ENCODE results near the gene MLPH. TPM values are rescaled to one million over a fixed set of nuclear protein-coding genes. Genes with fewer than 3 reads are reported as not detected.
A peak's percentile ranks its signal among the peaks of the same experiment; 100 is the strongest.

Gene MLPH, protein sequence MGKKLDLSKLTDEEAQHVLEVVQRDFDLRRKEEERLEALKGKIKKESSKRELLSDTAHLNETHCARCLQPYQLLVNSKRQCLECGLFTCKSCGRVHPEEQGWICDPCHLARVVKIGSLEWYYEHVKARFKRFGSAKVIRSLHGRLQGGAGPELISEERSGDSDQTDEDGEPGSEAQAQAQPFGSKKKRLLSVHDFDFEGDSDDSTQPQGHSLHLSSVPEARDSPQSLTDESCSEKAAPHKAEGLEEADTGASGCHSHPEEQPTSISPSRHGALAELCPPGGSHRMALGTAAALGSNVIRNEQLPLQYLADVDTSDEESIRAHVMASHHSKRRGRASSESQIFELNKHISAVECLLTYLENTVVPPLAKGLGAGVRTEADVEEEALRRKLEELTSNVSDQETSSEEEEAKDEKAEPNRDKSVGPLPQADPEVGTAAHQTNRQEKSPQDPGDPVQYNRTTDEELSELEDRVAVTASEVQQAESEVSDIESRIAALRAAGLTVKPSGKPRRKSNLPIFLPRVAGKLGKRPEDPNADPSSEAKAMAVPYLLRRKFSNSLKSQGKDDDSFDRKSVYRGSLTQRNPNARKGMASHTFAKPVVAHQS
- 91.0 TPM for total RNA-seq

DNA sequence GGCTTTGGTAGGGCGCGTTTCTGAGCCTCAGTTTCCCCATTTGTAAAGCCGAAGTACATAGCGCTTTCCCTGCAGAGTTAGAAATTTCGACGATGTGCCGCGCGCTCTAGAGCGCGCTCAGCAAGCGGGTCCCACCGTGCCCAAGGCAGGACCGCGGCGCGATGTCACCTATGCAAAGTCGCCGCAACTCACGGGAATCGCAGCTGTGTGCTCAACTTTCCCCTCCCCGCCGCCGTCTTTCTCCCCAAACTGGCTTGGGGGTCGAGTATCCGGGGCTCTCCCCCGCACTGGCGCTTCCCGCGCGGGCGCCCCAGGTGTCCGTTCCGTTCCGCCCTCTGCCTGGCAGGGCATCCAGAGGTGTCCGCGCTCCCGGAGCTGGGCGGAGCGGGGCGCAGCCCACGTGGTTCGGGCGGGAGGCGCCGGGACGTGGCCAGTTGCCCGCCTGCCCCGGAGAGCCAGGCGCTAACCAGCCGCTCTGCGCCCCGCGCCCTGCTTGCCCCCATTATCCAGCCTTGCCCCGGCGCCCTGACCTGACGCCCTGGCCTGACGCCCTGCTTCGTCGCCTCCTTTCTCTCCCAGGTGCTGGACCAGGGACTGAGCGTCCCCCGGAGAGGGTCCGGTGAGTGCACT, at the start of gene MLPH:
Gene MLPH (plus strand): TSS at position 433 of the 630 bp plus-strand sequence. CDS start 6,176 bp downstream, outside the sequence.
- no peaks in the 10 kb centered on the region for H3K36me3 ChIP-seq
- peaks cover 4 to 13% of the 10 kb centered on the region in 2 donors for H3K9me3 ChIP-seq
- H3K4me1 ChIP-seq = peaks cover 11 to 15% of the 10 kb centered on the region in 2 donors
- intact Hi-C loops (cut with DNase I) = no loop called here
- H3K27me3 ChIP-seq = peaks cover 15% of the 10 kb centered on the region
- DNase-seq (ENCODE audit: low spot score in 2 of 2) = no peak
- H3K27ac ChIP-seq = no peak within 1 kb of the TSS
- TF ChIP-seq, protein P1, sequence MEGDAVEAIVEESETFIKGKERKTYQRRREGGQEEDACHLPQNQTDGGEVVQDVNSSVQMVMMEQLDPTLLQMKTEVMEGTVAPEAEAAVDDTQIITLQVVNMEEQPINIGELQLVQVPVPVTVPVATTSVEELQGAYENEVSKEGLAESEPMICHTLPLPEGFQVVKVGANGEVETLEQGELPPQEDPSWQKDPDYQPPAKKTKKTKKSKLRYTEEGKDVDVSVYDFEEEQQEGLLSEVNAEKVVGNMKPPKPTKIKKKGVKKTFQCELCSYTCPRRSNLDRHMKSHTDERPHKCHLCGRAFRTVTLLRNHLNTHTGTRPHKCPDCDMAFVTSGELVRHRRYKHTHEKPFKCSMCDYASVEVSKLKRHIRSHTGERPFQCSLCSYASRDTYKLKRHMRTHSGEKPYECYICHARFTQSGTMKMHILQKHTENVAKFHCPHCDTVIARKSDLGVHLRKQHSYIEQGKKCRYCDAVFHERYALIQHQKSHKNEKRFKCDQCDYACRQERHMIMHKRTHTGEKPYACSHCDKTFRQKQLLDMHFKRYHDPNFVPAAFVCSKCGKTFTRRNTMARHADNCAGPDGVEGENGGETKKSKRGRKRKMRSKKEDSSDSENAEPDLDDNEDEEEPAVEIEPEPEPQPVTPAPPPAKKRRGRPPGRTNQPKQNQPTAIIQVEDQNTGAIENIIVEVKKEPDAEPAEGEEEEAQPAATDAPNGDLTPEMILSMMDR (IDR thresholded peaks at IDR 0.05) = no peak
- H3K4me3 ChIP-seq = peak within 1 kb of the TSS; percentile 46 to 57

DNA sequence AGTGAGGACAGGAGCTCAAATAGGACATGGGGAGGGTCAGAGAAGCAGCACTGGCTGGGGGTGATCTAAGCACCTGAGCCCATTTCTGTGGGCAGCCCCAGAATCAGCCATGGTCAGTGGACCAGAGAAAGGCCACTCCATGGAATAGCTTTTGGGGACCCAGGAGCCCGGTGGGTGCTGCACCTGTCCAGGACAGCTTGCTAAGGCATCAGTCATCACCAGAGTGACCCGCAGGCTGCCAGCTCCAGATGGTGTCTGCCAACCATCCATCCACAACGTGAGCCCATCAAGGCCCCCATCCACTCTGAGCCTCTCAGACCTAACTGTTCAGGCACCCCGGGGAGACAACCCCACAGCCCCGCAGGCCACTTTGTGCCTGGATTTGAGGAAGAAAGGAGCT, 49.5 kb upstream of the MLPH start:
- intact Hi-C loops (cut with DNase I) = loop anchor here (2.0 kb wide), 1 partner anchor 19 kb away; no protein-coding TSS in a partner anchor
- H3K4me3 ChIP-seq = no peak overlapping the region
- DNase-seq (ENCODE audit: low spot score in 2 of 2) = no peak
- no peaks in the 10 kb centered on the region for H3K9me3 ChIP-seq
- TF ChIP-seq, protein P1 (IDR thresholded peaks at IDR 0.05) = no peak
- H3K27ac ChIP-seq = peak overlapping the region; percentile 41 to 78
- H3K36me3 ChIP-seq = no peaks in the 10 kb centered on the region
- H3K4me1 ChIP-seq = peaks cover 11 to 33% of the 10 kb centered on the region in 2 donors
- H3K27me3 ChIP-seq = no peaks in the 10 kb centered on the region

DNA sequence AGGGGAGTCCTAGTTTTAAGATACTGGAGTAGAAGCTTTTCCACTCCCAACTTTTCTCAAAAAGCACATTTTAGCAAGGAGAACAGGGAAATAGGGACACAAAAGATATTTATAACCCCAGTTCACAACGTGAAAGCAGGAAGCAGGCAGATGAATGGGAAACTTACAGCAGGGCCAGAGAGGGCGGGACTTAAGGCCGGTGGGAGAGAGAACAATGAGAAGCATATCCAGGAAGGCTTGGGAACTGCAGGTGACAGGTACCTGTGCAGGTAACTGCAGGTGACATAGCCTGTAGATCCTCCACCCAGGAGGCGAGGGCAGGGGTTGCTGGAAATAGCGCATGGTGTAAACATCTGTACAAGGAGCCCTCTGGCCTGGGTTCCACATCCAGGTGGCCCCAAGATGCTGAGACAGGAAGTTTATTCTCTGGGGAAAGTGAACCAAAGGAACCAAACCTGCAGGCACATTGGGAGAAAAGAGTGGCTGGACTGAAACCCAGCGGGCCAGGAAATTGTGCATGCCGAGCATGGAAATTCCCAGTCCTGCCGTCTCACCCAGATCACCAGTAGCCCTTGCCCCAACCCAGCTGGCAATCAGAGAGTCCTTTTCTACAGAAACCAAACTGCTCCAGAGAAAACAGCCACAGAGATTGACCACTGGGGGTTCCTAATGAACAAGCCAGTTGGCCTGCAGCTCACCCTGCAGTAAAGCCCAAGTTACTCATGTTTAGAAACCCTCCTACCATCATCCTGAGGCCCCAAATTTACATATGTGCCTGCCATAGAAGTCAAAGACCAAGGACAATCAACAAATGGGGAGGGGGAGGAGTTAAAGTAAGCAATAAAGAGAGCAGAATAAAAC, 48.7 kb upstream of the MLPH start:
- Histone ChIP-seq H3K4me1 (peaks cover 11 to 33% of the 10 kb centered on the region in 2 donors), H3K9me3 (no peaks in the 10 kb centered on the region), H3K27ac (peak overlapping the region; percentile 41 to 78), H3K36me3 (no peaks in the 10 kb centered on the region), H3K4me3 (no peak overlapping the region), H3K27me3 (no peaks in the 10 kb centered on the region)
- DNase-seq (ENCODE audit: low spot score in 2 of 2) = peak in 1 of 2 donors; percentile 52
- intact Hi-C loops (cut with DNase I) = no loop called here
- TF ChIP-seq, protein P1 (IDR thresholded peaks at IDR 0.05) = no peak

GRCh38 chr2:237440819-237441281, 46.2 kb upstream of the MLPH start:
- Histone ChIP-seq H3K27ac (no peak overlapping the region), H3K36me3 (no peaks in the 10 kb centered on the region), H3K27me3 (no peaks in the 10 kb centered on the region), H3K4me3 (no peak overlapping the region), H3K9me3 (no peaks in the 10 kb centered on the region), H3K4me1 (peaks cover 8 to 19% of the 10 kb centered on the region in 2 donors)
- intact Hi-C loops (cut with DNase I) = no loop called here
- DNase-seq (ENCODE audit: low spot score in 2 of 2) = no peak
- TF ChIP-seq, protein P1 (IDR thresholded peaks at IDR 0.05) = no peak

Data from ascending aorta (tissue), 2 donors.